GM23338 (cell line): Measurements from ENCODE around the gene KCTD2. TPM values are rescaled to one million over a fixed set of nuclear protein-coding genes. Genes with fewer than 3 reads are reported as not detected.
A peak's percentile ranks its signal among the peaks of the same experiment; 100 is the strongest.

Source experiments
- ATAC-seq: fragments of 200-7000 bp; cut with Tn5 transposase; 3 replicates; pipeline ENCODE4 v1.9.1; 2020
- DNase-seq: peaks from one replicate; pipeline ENCODE4 v3.0.0-alpha.2; 2015; ENCODE audit warnings: low spot score
- H2AFZ ChIP-seq: fragments of 200-600 bp; sonication (generic); 2 replicates; pipeline ENCODE4 v1.8.0; 2016; ENCODE audit warnings: antibody characterized with exemption, mild to moderate bottlenecking, moderate library complexity
- H3F3A ChIP-seq: fragments of 200-600 bp; sonication (generic); replicated peaks from 2 replicates; pipeline ENCODE4 v1.8.0; 2017; ENCODE audit warnings: antibody characterized with exemption, mixed run types, low read depth
- H3K27ac ChIP-seq: fragments of 200-600 bp; sonication (generic); 2 replicates; pipeline ENCODE4 v1.6.1; 2016; ENCODE audit warnings: low read depth
- H3K27me3 ChIP-seq: fragments of 200-600 bp; sonication (generic); 2 replicates; pipeline ENCODE4 v1.8.0; 2016; ENCODE audit warnings: mild to moderate bottlenecking, mixed run types, moderate library complexity; ENCODE audit not compliant: insufficient read depth
- H3K36me3 ChIP-seq: fragments of 200-600 bp; sonication (generic); 2 replicates; pipeline ENCODE4 v1.8.0; 2016; ENCODE audit warnings: mild to moderate bottlenecking; ENCODE audit not compliant: insufficient read depth
- H3K4me1 ChIP-seq: fragments of 200-600 bp; sonication (generic); 2 replicates; pipeline ENCODE4 v1.8.0; 2016; ENCODE audit warnings: mild to moderate bottlenecking, moderate library complexity; ENCODE audit not compliant: insufficient read depth
- H3K4me2 ChIP-seq: fragments of 200-600 bp; sonication (generic); 2 replicates; pipeline ENCODE4 v1.7.1; 2017; ENCODE audit warnings: mixed run types
- H3K4me3 ChIP-seq: fragments of 200-600 bp; sonication (generic); 2 replicates; pipeline ENCODE4 v1.6.1; 2016; ENCODE audit warnings: mixed run types
- H3K79me2 ChIP-seq: fragments of 200-600 bp; sonication (generic); replicated peaks from 2 replicates; pipeline ENCODE4 v1.8.0; 2017; ENCODE audit warnings: mild to moderate bottlenecking; ENCODE audit not compliant: insufficient read depth
- H3K9me2 ChIP-seq: fragments of 200-600 bp; sonication (generic); 2 replicates; pipeline ENCODE4 v1.8.0; 2017; ENCODE audit not compliant: insufficient read depth
- H4K20me1 ChIP-seq: fragments of 200-600 bp; sonication (generic); replicated peaks from 2 replicates; pipeline ENCODE4 v1.8.0; 2017; ENCODE audit warnings: mild to moderate bottlenecking; ENCODE audit not compliant: insufficient read depth
- H3K27ac Mint-ChIP-seq: 2 replicates; pipeline ENCODE4 v1.8.0; 2020; ENCODE audit warnings: inconsistent platforms, mild to moderate bottlenecking, moderate library complexity, mixed read lengths
- H3K27me3 Mint-ChIP-seq: 3 replicates; pipeline ENCODE4 v1.8.0; 2022; ENCODE audit warnings: low read depth, mild to moderate bottlenecking, moderate library complexity, mixed read lengths, inconsistent platforms; ENCODE audit not compliant: insufficient read depth, poor library complexity
- H3K36me3 Mint-ChIP-seq: 3 replicates; pipeline ENCODE4 v1.8.0; 2021; ENCODE audit warnings: low read depth, mild to moderate bottlenecking, inconsistent platforms, moderate library complexity, mixed read lengths
- H3K4me1 Mint-ChIP-seq: 3 replicates; pipeline ENCODE4 v1.8.0; 2020; ENCODE audit warnings: mild to moderate bottlenecking, inconsistent platforms, mixed read lengths
- H3K4me3 Mint-ChIP-seq: 3 replicates; pipeline ENCODE4 v1.8.0; 2021; ENCODE audit warnings: moderate library complexity, mild to moderate bottlenecking, inconsistent platforms, mixed read lengths
- H3K9me3 Mint-ChIP-seq: 3 replicates; pipeline ENCODE4 v1.8.0; 2020; ENCODE audit warnings: moderate library complexity, mild to moderate bottlenecking, inconsistent platforms, mixed read lengths
- CREB1 ChIP-seq: fragments of 250-450 bp; sonication (Bioruptor Pico); IDR thresholded peaks from 2 replicates; pipeline ENCODE4 v1.5.0; 2020; ENCODE audit warnings: low read depth, mild to moderate bottlenecking, moderate library complexity
- CTCF ChIP-seq, 2 experiments: fragments of 200-600 bp in 1 of 2; sonication (generic) in 1 of 2; conservative IDR thresholded peaks; 2 replicates each; pipeline versions ENCODE4 v1.5.1 to v1.6.1; 2016 to 2017; ENCODE audit warnings: antibody characterized with exemption in 2 of 2, low read depth in 2 of 2, mild to moderate bottlenecking in 2 of 2, moderate library complexity in 1 of 2
- EZH2 ChIP-seq: fragments of 200-600 bp; sonication (generic); IDR thresholded peaks from one replicate; pipeline ENCODE4 v1.8.0; 2017; ENCODE audit warnings: antibody characterized with exemption, mild to moderate bottlenecking, low read depth; ENCODE audit not compliant: unreplicated experiment
- EZH2phosphoT487 ChIP-seq: fragments of 200-600 bp; sonication (generic); IDR thresholded peaks from one replicate; pipeline ENCODE4 v1.8.1; 2018; ENCODE audit warnings: antibody characterized with exemption; ENCODE audit not compliant: unreplicated experiment
- NANOG ChIP-seq: IDR thresholded peaks from 2 replicates; pipeline ENCODE4 v1.6.1; 2016; ENCODE audit warnings: antibody characterized with exemption, borderline replicate concordance
- POLR2AphosphoS5 ChIP-seq: IDR thresholded peaks from 2 replicates; pipeline ENCODE4 v1.6.1; 2016; ENCODE audit warnings: antibody characterized with exemption, low read depth
- REST ChIP-seq: IDR thresholded peaks from one replicate; pipeline ENCODE4 v1.6.1; 2018; ENCODE audit warnings: antibody characterized with exemption; ENCODE audit not compliant: unreplicated experiment
- ZNF114 ChIP-seq: fragments of 250-450 bp; sonication (Bioruptor Pico); IDR thresholded peaks from 2 replicates; pipeline ENCODE4 v1.5.0; 2020; ENCODE audit warnings: mild to moderate bottlenecking, moderate library complexity
- ZNF462 ChIP-seq: fragments of 250-450 bp; sonication (Bioruptor Pico); IDR thresholded peaks from 2 replicates; pipeline ENCODE4 v1.5.0; 2020; ENCODE audit warnings: mild to moderate bottlenecking, moderate library complexity
- polyA plus RNA-seq: library from polyadenylated mRNA; unstranded; fragments of >200 nt; fragmentation: Nextera tagmentation; extraction: Ambion mirVana; gene quantifications from 2 replicates; pipeline ENCODE4 v1.2.1, GENCODE V29; 2016
- total RNA-seq: library from RNA; depleted of rRNA; stranded (reverse); fragments of >200 nt; shearing (Covaris generic); gene quantifications from 2 replicates; pipeline ENCODE4 v1.2.3, GENCODE V29; 2014

Gene KCTD2
- total and polyA plus RNA-seq, 2 experiments from 2014 or later, result 7.4 to 30.0 TPM

- H3K4me3 Mint-ChIP-seq, result peak overlapping the region; percentile 97; the same call in 1 of the 3 replicates
- H3K4me1 Mint-ChIP-seq, result peaks cover 19% of the 10 kb centered on the region
- H3K4me1 ChIP-seq, result peaks cover 15% of the 10 kb centered on the region
- TF ChIP-seq EZH2, result no peak
- no peak for TF ChIP-seq ZNF462
- TF ChIP-seq ZNF114 (CRISPR knock-in tag), result no peak
- no peak for TF ChIP-seq CTCF (conservative IDR thresholded peaks at IDR 0.05; ENCODE audit: low read depth in 2 of 2)
- TF ChIP-seq EZH2phosphoT487, result no peak
- no peak for TF ChIP-seq NANOG
- no peak for TF ChIP-seq POLR2AphosphoS5
- no peak for TF ChIP-seq CREB1 (CRISPR knock-in tag)
- TF ChIP-seq REST, result no peak
- ATAC-seq, result no peak
- H3K27ac ChIP-seq, result peak overlapping the region; percentile 39; the same call in 1 of the 2 replicates
- no peak for DNase-seq
- H3K27ac Mint-ChIP-seq, result no peak overlapping the region
- H3K4me2 ChIP-seq, result peak overlapping the region; percentile 100
- no peaks in the 10 kb centered on the region for H3K9me3 Mint-ChIP-seq
- H3K27me3 Mint-ChIP-seq, result peaks cover 13% of the 10 kb centered on the region
- peaks cover 27% of the 10 kb centered on the region for H3K36me3 ChIP-seq
- peak overlapping the region; percentile 100; the same call in 1 of the 2 replicates for H3K4me3 ChIP-seq
- peaks cover 34% of the 10 kb centered on the region for H3F3A ChIP-seq
- H3K36me3 Mint-ChIP-seq, result peaks cover 57% of the 10 kb centered on the region
- H4K20me1 ChIP-seq, result peaks cover 18% of the 10 kb centered on the region
- no peaks in the 10 kb centered on the region for H3K9me2 ChIP-seq
- no peaks in the 10 kb centered on the region for H3K27me3 ChIP-seq
- H3K79me2 ChIP-seq, result peaks cover 47% of the 10 kb centered on the region
- no peak overlapping the region for H2AFZ ChIP-seq
Observed at GRCh38 chr17:75049057-75049456, 2.0 kb downstream of the KCTD2 start.
